GM23338 (cell line): Measurements from ENCODE around the gene BEST2. TPM values are rescaled to one million over a fixed set of nuclear protein-coding genes. Genes with fewer than 3 reads are reported as not detected.

Source experiments
- ATAC-seq: fragments of 200-7000 bp; cut with Tn5 transposase; 3 replicates; pipeline ENCODE4 v1.9.1; 2020
- DNase-seq: peaks from one replicate; pipeline ENCODE4 v3.0.0-alpha.2; 2015; ENCODE audit warnings: low spot score
- H2AFZ ChIP-seq: fragments of 200-600 bp; sonication (generic); 2 replicates; pipeline ENCODE4 v1.8.0; 2016; ENCODE audit warnings: antibody characterized with exemption, mild to moderate bottlenecking, moderate library complexity
- H3F3A ChIP-seq: fragments of 200-600 bp; sonication (generic); replicated peaks from 2 replicates; pipeline ENCODE4 v1.8.0; 2017; ENCODE audit warnings: antibody characterized with exemption, mixed run types, low read depth
- H3K27ac ChIP-seq: fragments of 200-600 bp; sonication (generic); 2 replicates; pipeline ENCODE4 v1.6.1; 2016; ENCODE audit warnings: low read depth
- H3K27me3 ChIP-seq: fragments of 200-600 bp; sonication (generic); 2 replicates; pipeline ENCODE4 v1.8.0; 2016; ENCODE audit warnings: mild to moderate bottlenecking, mixed run types, moderate library complexity; ENCODE audit not compliant: insufficient read depth
- H3K36me3 ChIP-seq: fragments of 200-600 bp; sonication (generic); 2 replicates; pipeline ENCODE4 v1.8.0; 2016; ENCODE audit warnings: mild to moderate bottlenecking; ENCODE audit not compliant: insufficient read depth
- H3K4me1 ChIP-seq: fragments of 200-600 bp; sonication (generic); 2 replicates; pipeline ENCODE4 v1.8.0; 2016; ENCODE audit warnings: mild to moderate bottlenecking, moderate library complexity; ENCODE audit not compliant: insufficient read depth
- H3K4me2 ChIP-seq: fragments of 200-600 bp; sonication (generic); 2 replicates; pipeline ENCODE4 v1.7.1; 2017; ENCODE audit warnings: mixed run types
- H3K4me3 ChIP-seq: fragments of 200-600 bp; sonication (generic); 2 replicates; pipeline ENCODE4 v1.6.1; 2016; ENCODE audit warnings: mixed run types
- H3K79me2 ChIP-seq: fragments of 200-600 bp; sonication (generic); replicated peaks from 2 replicates; pipeline ENCODE4 v1.8.0; 2017; ENCODE audit warnings: mild to moderate bottlenecking; ENCODE audit not compliant: insufficient read depth
- H3K9me2 ChIP-seq: fragments of 200-600 bp; sonication (generic); 2 replicates; pipeline ENCODE4 v1.8.0; 2017; ENCODE audit not compliant: insufficient read depth
- H4K20me1 ChIP-seq: fragments of 200-600 bp; sonication (generic); replicated peaks from 2 replicates; pipeline ENCODE4 v1.8.0; 2017; ENCODE audit warnings: mild to moderate bottlenecking; ENCODE audit not compliant: insufficient read depth
- H3K27ac Mint-ChIP-seq: 2 replicates; pipeline ENCODE4 v1.8.0; 2020; ENCODE audit warnings: inconsistent platforms, mild to moderate bottlenecking, moderate library complexity, mixed read lengths
- H3K27me3 Mint-ChIP-seq: 3 replicates; pipeline ENCODE4 v1.8.0; 2022; ENCODE audit warnings: low read depth, mild to moderate bottlenecking, moderate library complexity, mixed read lengths, inconsistent platforms; ENCODE audit not compliant: insufficient read depth, poor library complexity
- H3K36me3 Mint-ChIP-seq: 3 replicates; pipeline ENCODE4 v1.8.0; 2021; ENCODE audit warnings: low read depth, mild to moderate bottlenecking, inconsistent platforms, moderate library complexity, mixed read lengths
- H3K4me1 Mint-ChIP-seq: 3 replicates; pipeline ENCODE4 v1.8.0; 2020; ENCODE audit warnings: mild to moderate bottlenecking, inconsistent platforms, mixed read lengths
- H3K4me3 Mint-ChIP-seq: 3 replicates; pipeline ENCODE4 v1.8.0; 2021; ENCODE audit warnings: moderate library complexity, mild to moderate bottlenecking, inconsistent platforms, mixed read lengths
- H3K9me3 Mint-ChIP-seq: 3 replicates; pipeline ENCODE4 v1.8.0; 2020; ENCODE audit warnings: moderate library complexity, mild to moderate bottlenecking, inconsistent platforms, mixed read lengths
- JUNB ChIP-seq: IDR thresholded peaks from one replicate; pipeline ENCODE4 v1.6.1; 2016; ENCODE audit warnings: antibody characterized with exemption; ENCODE audit not compliant: unreplicated experiment
- POLR2AphosphoS5 ChIP-seq: IDR thresholded peaks from 2 replicates; pipeline ENCODE4 v1.6.1; 2016; ENCODE audit warnings: antibody characterized with exemption, low read depth
- polyA plus RNA-seq: library from polyadenylated mRNA; unstranded; fragments of >200 nt; fragmentation: Nextera tagmentation; extraction: Ambion mirVana; gene quantifications from 2 replicates; pipeline ENCODE4 v1.2.1, GENCODE V29; 2016
- total RNA-seq: library from RNA; depleted of rRNA; stranded (reverse); fragments of >200 nt; shearing (Covaris generic); gene quantifications from 2 replicates; pipeline ENCODE4 v1.2.3, GENCODE V29; 2014
- TF ChIP-seq, protein P1 (sequence below): fragments of 250-450 bp; sonication (Bioruptor Pico); IDR thresholded peaks from 2 replicates; pipeline ENCODE4 v1.5.0; 2020; ENCODE audit warnings: mild to moderate bottlenecking, moderate library complexity
- TF ChIP-seq, protein P2 (sequence below): IDR thresholded peaks from one replicate; pipeline ENCODE4 v1.6.1; 2018; ENCODE audit warnings: antibody characterized with exemption; ENCODE audit not compliant: unreplicated experiment
- TF ChIP-seq, protein P3 (sequence below), 2 experiments: fragments of 200-600 bp in 1 of 2; sonication (generic) in 1 of 2; conservative IDR thresholded peaks; 2 replicates each; pipeline versions ENCODE4 v1.5.1 to v1.6.1; 2016 to 2017; ENCODE audit warnings: antibody characterized with exemption in 2 of 2, low read depth in 2 of 2, mild to moderate bottlenecking in 2 of 2, moderate library complexity in 1 of 2
- TF ChIP-seq, protein P4 (sequence below): IDR thresholded peaks from 2 replicates; pipeline ENCODE4 v1.6.1; 2016; ENCODE audit warnings: antibody characterized with exemption

Gene BEST2
- total and polyA plus RNA-seq, 2 experiments from 2014 or later, result 1.2 to 10.4 TPM

DNA sequence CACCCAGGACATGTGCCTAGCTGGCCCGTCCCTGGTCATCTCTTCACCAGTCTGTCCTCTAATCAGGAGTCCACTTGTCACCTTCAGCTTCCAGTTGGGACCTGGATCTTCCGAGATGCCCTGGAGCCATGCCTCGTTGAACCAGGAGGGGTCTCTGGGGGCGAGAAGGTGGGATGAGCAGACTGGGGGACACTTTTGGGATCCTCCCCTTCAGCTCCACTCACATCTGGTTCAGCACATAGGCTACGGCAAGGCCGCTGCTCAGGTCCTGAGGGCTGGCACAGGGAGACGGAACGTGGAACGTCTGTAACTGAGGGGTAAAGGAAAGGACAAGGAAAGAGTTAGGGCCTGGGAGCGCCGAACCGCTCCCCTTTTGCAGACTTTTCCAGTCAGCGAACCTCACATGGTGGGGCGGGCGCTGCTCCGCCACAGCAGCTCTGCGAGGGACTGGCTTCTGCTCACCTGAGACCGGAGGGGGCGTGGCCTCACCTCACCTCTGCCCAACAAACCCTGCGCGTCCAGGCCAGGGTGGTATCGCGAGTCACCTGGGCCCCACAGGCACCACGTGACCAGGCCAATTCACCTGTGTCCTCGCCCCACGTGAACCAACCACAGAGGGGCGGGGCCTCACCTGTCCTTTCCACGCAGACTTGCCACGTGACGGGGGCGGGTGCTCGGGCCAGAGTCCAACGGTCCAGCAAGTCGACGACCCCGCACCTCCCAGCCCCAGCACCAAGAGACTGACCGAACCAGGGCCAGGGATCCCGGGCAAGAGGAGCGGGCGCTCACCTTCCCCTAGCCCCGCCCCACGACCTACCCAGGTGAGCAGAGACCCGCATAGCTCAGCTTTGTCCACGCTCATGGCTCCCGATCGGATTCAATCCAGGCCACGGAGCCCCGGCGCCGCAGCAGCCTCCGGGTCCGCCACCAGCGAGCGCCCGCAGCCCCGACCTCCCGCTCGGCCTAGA lies 23.3 kb downstream of the BEST2 start, which contains the start of gene HOOK2:
Gene HOOK2 (minus strand): TSS at position 965 of the 968 bp plus-strand sequence. CDS start 103 bp downstream, at position 862.
- H3K4me3 ChIP-seq, result peak within 1 kb of the TSS; percentile 86
- no peaks in the 10 kb centered on the region; the same call in 1 of the 2 replicates for H4K20me1 ChIP-seq
- H3K4me1 ChIP-seq, result peaks cover 20% of the 10 kb centered on the region
- peak within 1 kb of the TSS; percentile 94 for H3K4me3 Mint-ChIP-seq
- H3K27ac Mint-ChIP-seq, result peak within 1 kb of the TSS; percentile 98
- H3K27me3 Mint-ChIP-seq, result peaks cover 17% of the 10 kb centered on the region
- H3F3A ChIP-seq, result peaks cover 37% of the 10 kb centered on the region
- 0 out of 2 replicates have a peak, but pooled peaks cover 7% of the 10 kb centered on the region for H3K36me3 ChIP-seq
- peak; percentile 97 for DNase-seq
- peaks cover 35% of the 10 kb centered on the region for H3K4me1 Mint-ChIP-seq
- no peaks in the 10 kb centered on the region for H3K9me2 ChIP-seq
- H2AFZ ChIP-seq, result peak within 1 kb of the TSS; percentile 94; the same call in 1 of the 2 replicates
- H3K36me3 Mint-ChIP-seq, result peaks cover 23% of the 10 kb centered on the region
- H3K79me2 ChIP-seq, result peaks cover 6% of the 10 kb centered on the region; the same call in 1 of the 2 replicates
- peak within 1 kb of the TSS; percentile 91 for H3K4me2 ChIP-seq
- peak within 1 kb of the TSS; percentile 88 for H3K27ac ChIP-seq
- H3K27me3 ChIP-seq, result no peaks in the 10 kb centered on the region
- TF ChIP-seq, protein P1, sequence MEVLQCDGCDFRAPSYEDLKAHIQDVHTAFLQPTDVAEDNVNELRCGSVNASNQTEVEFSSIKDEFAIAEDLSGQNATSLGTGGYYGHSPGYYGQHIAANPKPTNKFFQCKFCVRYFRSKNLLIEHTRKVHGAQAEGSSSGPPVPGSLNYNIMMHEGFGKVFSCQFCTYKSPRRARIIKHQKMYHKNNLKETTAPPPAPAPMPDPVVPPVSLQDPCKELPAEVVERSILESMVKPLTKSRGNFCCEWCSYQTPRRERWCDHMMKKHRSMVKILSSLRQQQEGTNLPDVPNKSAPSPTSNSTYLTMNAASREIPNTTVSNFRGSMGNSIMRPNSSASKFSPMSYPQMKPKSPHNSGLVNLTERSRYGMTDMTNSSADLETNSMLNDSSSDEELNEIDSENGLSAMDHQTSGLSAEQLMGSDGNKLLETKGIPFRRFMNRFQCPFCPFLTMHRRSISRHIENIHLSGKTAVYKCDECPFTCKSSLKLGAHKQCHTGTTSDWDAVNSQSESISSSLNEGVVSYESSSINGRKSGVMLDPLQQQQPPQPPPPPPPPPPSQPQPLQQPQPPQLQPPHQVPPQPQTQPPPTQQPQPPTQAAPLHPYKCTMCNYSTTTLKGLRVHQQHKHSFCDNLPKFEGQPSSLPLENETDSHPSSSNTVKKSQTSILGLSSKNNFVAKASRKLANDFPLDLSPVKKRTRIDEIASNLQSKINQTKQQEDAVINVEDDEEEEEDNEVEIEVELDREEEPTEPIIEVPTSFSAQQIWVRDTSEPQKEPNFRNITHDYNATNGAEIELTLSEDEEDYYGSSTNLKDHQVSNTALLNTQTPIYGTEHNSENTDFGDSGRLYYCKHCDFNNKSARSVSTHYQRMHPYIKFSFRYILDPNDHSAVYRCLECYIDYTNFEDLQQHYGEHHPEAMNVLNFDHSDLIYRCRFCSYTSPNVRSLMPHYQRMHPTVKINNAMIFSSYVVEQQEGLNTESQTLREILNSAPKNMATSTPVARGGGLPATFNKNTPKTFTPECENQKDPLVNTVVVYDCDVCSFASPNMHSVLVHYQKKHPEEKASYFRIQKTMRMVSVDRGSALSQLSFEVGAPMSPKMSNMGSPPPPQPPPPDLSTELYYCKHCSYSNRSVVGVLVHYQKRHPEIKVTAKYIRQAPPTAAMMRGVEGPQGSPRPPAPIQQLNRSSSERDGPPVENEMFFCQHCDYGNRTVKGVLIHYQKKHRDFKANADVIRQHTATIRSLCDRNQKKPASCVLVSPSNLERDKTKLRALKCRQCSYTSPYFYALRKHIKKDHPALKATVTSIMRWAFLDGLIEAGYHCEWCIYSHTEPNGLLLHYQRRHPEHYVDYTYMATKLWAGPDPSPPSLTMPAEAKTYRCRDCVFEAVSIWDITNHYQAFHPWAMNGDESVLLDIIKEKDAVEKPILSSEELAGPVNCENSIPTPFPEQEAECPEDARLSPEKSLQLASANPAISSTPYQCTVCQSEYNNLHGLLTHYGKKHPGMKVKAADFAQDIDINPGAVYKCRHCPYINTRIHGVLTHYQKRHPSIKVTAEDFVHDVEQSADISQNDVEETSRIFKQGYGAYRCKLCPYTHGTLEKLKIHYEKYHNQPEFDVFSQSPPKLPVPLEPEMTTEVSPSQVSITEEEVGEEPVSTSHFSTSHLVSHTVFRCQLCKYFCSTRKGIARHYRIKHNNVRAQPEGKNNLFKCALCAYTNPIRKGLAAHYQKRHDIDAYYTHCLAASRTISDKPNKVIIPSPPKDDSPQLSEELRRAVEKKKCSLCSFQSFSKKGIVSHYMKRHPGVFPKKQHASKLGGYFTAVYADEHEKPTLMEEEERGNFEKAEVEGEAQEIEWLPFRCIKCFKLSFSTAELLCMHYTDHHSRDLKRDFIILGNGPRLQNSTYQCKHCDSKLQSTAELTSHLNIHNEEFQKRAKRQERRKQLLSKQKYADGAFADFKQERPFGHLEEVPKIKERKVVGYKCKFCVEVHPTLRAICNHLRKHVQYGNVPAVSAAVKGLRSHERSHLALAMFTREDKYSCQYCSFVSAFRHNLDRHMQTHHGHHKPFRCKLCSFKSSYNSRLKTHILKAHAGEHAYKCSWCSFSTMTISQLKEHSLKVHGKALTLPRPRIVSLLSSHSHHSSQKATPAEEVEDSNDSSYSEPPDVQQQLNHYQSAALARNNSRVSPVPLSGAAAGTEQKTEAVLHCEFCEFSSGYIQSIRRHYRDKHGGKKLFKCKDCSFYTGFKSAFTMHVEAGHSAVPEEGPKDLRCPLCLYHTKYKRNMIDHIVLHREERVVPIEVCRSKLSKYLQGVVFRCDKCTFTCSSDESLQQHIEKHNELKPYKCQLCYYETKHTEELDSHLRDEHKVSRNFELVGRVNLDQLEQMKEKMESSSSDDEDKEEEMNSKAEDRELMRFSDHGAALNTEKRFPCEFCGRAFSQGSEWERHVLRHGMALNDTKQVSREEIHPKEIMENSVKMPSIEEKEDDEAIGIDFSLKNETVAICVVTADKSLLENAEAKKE (CRISPR knock-in tag), result no peak
- TF ChIP-seq, protein P2, sequence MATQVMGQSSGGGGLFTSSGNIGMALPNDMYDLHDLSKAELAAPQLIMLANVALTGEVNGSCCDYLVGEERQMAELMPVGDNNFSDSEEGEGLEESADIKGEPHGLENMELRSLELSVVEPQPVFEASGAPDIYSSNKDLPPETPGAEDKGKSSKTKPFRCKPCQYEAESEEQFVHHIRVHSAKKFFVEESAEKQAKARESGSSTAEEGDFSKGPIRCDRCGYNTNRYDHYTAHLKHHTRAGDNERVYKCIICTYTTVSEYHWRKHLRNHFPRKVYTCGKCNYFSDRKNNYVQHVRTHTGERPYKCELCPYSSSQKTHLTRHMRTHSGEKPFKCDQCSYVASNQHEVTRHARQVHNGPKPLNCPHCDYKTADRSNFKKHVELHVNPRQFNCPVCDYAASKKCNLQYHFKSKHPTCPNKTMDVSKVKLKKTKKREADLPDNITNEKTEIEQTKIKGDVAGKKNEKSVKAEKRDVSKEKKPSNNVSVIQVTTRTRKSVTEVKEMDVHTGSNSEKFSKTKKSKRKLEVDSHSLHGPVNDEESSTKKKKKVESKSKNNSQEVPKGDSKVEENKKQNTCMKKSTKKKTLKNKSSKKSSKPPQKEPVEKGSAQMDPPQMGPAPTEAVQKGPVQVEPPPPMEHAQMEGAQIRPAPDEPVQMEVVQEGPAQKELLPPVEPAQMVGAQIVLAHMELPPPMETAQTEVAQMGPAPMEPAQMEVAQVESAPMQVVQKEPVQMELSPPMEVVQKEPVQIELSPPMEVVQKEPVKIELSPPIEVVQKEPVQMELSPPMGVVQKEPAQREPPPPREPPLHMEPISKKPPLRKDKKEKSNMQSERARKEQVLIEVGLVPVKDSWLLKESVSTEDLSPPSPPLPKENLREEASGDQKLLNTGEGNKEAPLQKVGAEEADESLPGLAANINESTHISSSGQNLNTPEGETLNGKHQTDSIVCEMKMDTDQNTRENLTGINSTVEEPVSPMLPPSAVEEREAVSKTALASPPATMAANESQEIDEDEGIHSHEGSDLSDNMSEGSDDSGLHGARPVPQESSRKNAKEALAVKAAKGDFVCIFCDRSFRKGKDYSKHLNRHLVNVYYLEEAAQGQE, result no peak
- TF ChIP-seq, protein P3, sequence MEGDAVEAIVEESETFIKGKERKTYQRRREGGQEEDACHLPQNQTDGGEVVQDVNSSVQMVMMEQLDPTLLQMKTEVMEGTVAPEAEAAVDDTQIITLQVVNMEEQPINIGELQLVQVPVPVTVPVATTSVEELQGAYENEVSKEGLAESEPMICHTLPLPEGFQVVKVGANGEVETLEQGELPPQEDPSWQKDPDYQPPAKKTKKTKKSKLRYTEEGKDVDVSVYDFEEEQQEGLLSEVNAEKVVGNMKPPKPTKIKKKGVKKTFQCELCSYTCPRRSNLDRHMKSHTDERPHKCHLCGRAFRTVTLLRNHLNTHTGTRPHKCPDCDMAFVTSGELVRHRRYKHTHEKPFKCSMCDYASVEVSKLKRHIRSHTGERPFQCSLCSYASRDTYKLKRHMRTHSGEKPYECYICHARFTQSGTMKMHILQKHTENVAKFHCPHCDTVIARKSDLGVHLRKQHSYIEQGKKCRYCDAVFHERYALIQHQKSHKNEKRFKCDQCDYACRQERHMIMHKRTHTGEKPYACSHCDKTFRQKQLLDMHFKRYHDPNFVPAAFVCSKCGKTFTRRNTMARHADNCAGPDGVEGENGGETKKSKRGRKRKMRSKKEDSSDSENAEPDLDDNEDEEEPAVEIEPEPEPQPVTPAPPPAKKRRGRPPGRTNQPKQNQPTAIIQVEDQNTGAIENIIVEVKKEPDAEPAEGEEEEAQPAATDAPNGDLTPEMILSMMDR (conservative IDR thresholded peaks at IDR 0.05; ENCODE audit: low read depth in 2 of 2), result 0 out of 4 replicates have a peak, but pooled peaks of 1 of the 2 experiments have one; percentile 10
- TF ChIP-seq JUNB (no peak), POLR2AphosphoS5 (peak; percentile 54; the same call in 1 of the 2 replicates)
- TF ChIP-seq, protein P4, sequence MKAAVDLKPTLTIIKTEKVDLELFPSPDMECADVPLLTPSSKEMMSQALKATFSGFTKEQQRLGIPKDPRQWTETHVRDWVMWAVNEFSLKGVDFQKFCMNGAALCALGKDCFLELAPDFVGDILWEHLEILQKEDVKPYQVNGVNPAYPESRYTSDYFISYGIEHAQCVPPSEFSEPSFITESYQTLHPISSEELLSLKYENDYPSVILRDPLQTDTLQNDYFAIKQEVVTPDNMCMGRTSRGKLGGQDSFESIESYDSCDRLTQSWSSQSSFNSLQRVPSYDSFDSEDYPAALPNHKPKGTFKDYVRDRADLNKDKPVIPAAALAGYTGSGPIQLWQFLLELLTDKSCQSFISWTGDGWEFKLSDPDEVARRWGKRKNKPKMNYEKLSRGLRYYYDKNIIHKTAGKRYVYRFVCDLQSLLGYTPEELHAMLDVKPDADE, result no peak
- peak; percentile 70 for ATAC-seq
- H3K9me3 Mint-ChIP-seq, result no peaks in the 10 kb centered on the region; the same call in 2 of the 3 replicates
